PC-9 (cell line): ENCODE results near the gene ZNF483. TPM values are rescaled to one million over a fixed set of nuclear protein-coding genes. Genes with fewer than 3 reads are reported as not detected.
"Not testable (repeated sequence)": the region's sequence is repeated elsewhere in the genome, so short reads cannot be mapped to it uniquely, and the experiment has no call there.

Experiments used
- BruUV-seq: library from RNA; stranded (reverse); fragments of 400-500 nt; replicated peaks from 2 replicates; lab custom pipeline; 2021; lab: Mats Ljungman, UMichigan
- CTCF ChIA-PET: fragments of 300-600 bp; sonication (Branson Sonifier 250); formaldehyde crosslinking; loops from one replicate; lab custom pipeline; 2022; ENCODE audit warnings: antibody characterized with exemption; lab: Charles Lee
- POLR2A ChIA-PET: fragments of 300-600 bp; sonication (Branson Sonifier 250); formaldehyde crosslinking; loops from one replicate; lab custom pipeline; 2022; ENCODE audit warnings: antibody characterized with exemption; ENCODE audit not compliant: unreplicated experiment; lab: Charles Lee
- DNase-seq, 2 experiments: peaks; one replicate each; pipeline versions ENCODE4 v3.0.0 to v3.0.0-alpha.2; 2015 to 2022; ENCODE audit warnings: mixed read lengths in 1 of 2
- H2AFZ ChIP-seq: fragments of 200-600 bp; sonication (generic); 2 replicates; pipeline ENCODE4 v1.8.1; 2017; ENCODE audit warnings: antibody characterized with exemption
- H3F3A ChIP-seq: fragments of 200-600 bp; sonication (generic); 2 replicates; pipeline ENCODE4 v1.8.1; 2017; ENCODE audit warnings: antibody characterized with exemption, mild to moderate bottlenecking, low read depth; ENCODE audit not compliant: insufficient read depth
- H3K27ac ChIP-seq: fragments of 200-600 bp; sonication (generic); 2 replicates; pipeline ENCODE4 v1.6.1; 2016; ENCODE audit warnings: mixed run types
- H3K27me3 ChIP-seq: fragments of 200-600 bp; sonication (generic); 2 replicates; pipeline ENCODE4 v1.6.1; 2016; ENCODE audit warnings: low read depth, mixed run types; ENCODE audit not compliant: insufficient read depth
- H3K36me3 ChIP-seq: fragments of 200-600 bp; sonication (generic); 2 replicates; pipeline ENCODE4 v1.6.1; 2016; ENCODE audit warnings: low read depth, mixed run types
- H3K4me1 ChIP-seq: fragments of 200-600 bp; sonication (generic); replicated peaks from 2 replicates; pipeline ENCODE4 v1.6.1; 2016; ENCODE audit warnings: mixed run types; ENCODE audit not compliant: insufficient read depth
- H3K4me2 ChIP-seq: fragments of 200-600 bp; sonication (generic); 2 replicates; pipeline ENCODE4 v1.6.1; 2017; ENCODE audit warnings: mixed run types
- H3K4me3 ChIP-seq: fragments of 200-600 bp; sonication (generic); 2 replicates; pipeline ENCODE4 v1.6.1; 2016; ENCODE audit warnings: mixed run types
- H3K79me2 ChIP-seq: fragments of 200-600 bp; sonication (generic); 2 replicates; pipeline ENCODE4 v1.6.1; 2017; ENCODE audit warnings: low read depth, mixed run types
- H3K9me2 ChIP-seq: fragments of 200-600 bp; sonication (generic); 2 replicates; pipeline ENCODE4 v1.8.1; 2017; ENCODE audit warnings: mild to moderate bottlenecking; ENCODE audit not compliant: insufficient read depth
- H3K9me3 ChIP-seq: fragments of 200-600 bp; sonication (generic); 2 replicates; pipeline ENCODE4 v1.8.1; 2016; ENCODE audit warnings: low read depth; ENCODE audit not compliant: insufficient read depth
- H4K20me1 ChIP-seq: fragments of 200-600 bp; sonication (generic); 2 replicates; pipeline ENCODE4 v1.8.1; 2017; ENCODE audit not compliant: insufficient read depth
- EZH2 ChIP-seq: fragments of 200-600 bp; sonication (generic); IDR thresholded peaks from 2 replicates; pipeline ENCODE4 v1.8.0; 2017; ENCODE audit warnings: antibody characterized with exemption, low read depth
- intact Hi-C: fragments of 100-400 bp; cut with micrococcal nuclease; formaldehyde crosslinking; loops from one replicate; pipeline ENCODE4 v1.10.0; 2022; ENCODE audit not compliant: unreplicated experiment
- total RNA-seq: library from RNA; stranded (reverse); gene quantifications from 2 replicates; pipeline ENCODE4 v1.2.3, GENCODE V29; 2021
- TF ChIP-seq, protein P1 (sequence below): fragments of 200-600 bp; sonication (generic); conservative IDR thresholded peaks from 2 replicates; pipeline ENCODE4 v1.6.1; 2017; ENCODE audit warnings: mixed run types, antibody characterized with exemption, mild to moderate bottlenecking, moderate library complexity

ZNF483 gene
- total RNA-seq, 1 experiment from 2014 or later, result 7.3 TPM

GRCh38 chr9:111501005-111501562, 23.9 kb upstream of the ZNF483 start:
- H3K9me3 ChIP-seq, result no peaks in the 10 kb centered on the region
- no TSS peak for BruUV-seq
- H2AFZ ChIP-seq, result no peak overlapping the region
- H3K9me2 ChIP-seq, result no peaks in the 10 kb centered on the region
- TF ChIP-seq, protein P1, sequence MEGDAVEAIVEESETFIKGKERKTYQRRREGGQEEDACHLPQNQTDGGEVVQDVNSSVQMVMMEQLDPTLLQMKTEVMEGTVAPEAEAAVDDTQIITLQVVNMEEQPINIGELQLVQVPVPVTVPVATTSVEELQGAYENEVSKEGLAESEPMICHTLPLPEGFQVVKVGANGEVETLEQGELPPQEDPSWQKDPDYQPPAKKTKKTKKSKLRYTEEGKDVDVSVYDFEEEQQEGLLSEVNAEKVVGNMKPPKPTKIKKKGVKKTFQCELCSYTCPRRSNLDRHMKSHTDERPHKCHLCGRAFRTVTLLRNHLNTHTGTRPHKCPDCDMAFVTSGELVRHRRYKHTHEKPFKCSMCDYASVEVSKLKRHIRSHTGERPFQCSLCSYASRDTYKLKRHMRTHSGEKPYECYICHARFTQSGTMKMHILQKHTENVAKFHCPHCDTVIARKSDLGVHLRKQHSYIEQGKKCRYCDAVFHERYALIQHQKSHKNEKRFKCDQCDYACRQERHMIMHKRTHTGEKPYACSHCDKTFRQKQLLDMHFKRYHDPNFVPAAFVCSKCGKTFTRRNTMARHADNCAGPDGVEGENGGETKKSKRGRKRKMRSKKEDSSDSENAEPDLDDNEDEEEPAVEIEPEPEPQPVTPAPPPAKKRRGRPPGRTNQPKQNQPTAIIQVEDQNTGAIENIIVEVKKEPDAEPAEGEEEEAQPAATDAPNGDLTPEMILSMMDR, result no peak
- no peak for TF ChIP-seq EZH2
- intact Hi-C loops, result no loop called here
- H4K20me1 ChIP-seq, result no peaks in the 10 kb centered on the region
- ChIA-PET CTCF (no interaction called here), POLR2A (interaction anchor here (0.6 kb wide), 1 partner anchor 541 kb away, joined by 4 read pairs; no protein-coding TSS in a partner anchor)
- H3K4me1 ChIP-seq, result no peaks in the 10 kb centered on the region
- H3F3A ChIP-seq, result no peaks in the 10 kb centered on the region
- no peaks in the 10 kb centered on the region for H3K27me3 ChIP-seq
- no peak overlapping the region for H3K4me2 ChIP-seq
- H3K79me2 ChIP-seq, result no peaks in the 10 kb centered on the region
- DNase-seq, result no peak
- H3K27ac ChIP-seq, result no peak overlapping the region
- no peak overlapping the region for H3K4me3 ChIP-seq
- H3K36me3 ChIP-seq, result no peaks in the 10 kb centered on the region

- ChIA-PET CTCF (no interaction called here), POLR2A (no interaction called here)
- DNase-seq, result no peak
- Histone ChIP-seq H3K4me1 (no peaks in the 10 kb centered on the region), H3K79me2 (no peaks in the 10 kb centered on the region), H3K27ac (no peak overlapping the region), H3K9me2 (no peaks in the 10 kb centered on the region), H2AFZ (no peak overlapping the region), H3K9me3 (no peaks in the 10 kb centered on the region), H3F3A (no peaks in the 10 kb centered on the region), H3K4me2 (no peak overlapping the region), H3K36me3 (no peaks in the 10 kb centered on the region), H3K4me3 (no peak overlapping the region), H4K20me1 (no peaks in the 10 kb centered on the region), H3K27me3 (no peaks in the 10 kb centered on the region)
- no peak for TF ChIP-seq EZH2
- TF ChIP-seq, protein P1, result no peak
- no TSS peak for BruUV-seq
- intact Hi-C loops, result no loop called here
Measured at GRCh38 chr9:111501648-111502047, 23.3 kb upstream of the ZNF483 start.

DNA sequence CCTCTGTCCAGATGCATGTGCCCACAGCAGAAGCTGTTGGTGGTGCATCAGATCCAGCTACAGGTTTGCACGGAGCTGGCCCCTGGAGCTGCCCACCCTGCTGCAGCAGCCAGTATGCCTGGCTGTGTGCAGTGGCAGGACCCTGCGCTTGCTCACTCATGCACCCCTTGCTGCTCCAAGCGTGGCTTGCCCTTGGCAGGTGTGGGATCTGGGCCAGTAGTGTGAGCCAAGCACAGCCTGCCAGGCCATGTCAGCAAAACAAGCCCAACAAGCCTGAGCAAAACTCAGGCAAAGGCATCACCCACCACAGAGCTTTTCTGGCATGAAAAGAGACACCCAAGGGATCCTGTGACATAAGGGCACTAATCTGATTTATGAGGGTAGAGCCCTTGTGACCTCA, 22.5 kb upstream of the ZNF483 start:
- no peak overlapping the region for H2AFZ ChIP-seq
- DNase-seq, result no peak
- no TSS peak for BruUV-seq
- H3K4me2 ChIP-seq, result no peak overlapping the region
- H3F3A ChIP-seq, result no peaks in the 10 kb centered on the region
- no peaks in the 10 kb centered on the region for H3K4me1 ChIP-seq
- intact Hi-C loops, result no loop called here
- TF ChIP-seq, protein P1, result no peak
- TF ChIP-seq EZH2, result no peak
- no peaks in the 10 kb centered on the region for H3K36me3 ChIP-seq
- H3K27ac ChIP-seq, result no peak overlapping the region
- ChIA-PET CTCF (interaction anchor here (0.6 kb wide), 1 partner anchor 300 kb away, joined by 4 read pairs; no protein-coding TSS in a partner anchor), POLR2A (no interaction called here)
- H3K9me2 ChIP-seq, result no peaks in the 10 kb centered on the region
- no peaks in the 10 kb centered on the region for H3K27me3 ChIP-seq
- no peaks in the 10 kb centered on the region for H3K9me3 ChIP-seq
- no peak overlapping the region for H3K4me3 ChIP-seq
- H3K79me2 ChIP-seq, result no peaks in the 10 kb centered on the region
- no peaks in the 10 kb centered on the region for H4K20me1 ChIP-seq

DNA sequence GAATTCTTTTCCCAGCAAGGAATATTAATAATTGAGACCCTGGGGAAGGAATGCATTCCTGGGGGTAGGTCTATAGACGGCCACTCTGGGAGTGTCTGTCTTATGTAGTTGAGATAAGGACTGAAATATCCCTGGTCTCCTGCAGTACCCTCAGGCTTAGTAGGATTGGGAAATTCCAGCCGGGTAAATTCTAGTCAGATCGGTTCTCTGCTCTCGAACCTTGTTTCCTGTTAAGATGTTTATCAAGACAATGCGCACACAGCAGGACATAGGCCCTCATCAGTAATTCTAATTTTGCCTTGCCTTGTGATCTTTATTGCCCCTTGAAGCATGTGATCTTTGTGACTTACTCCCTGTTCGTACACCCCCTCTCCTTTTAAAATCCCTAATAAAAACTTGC, 13.4 kb upstream of the ZNF483 start:
- H3K9me3 ChIP-seq, result not testable (repeated sequence)

More for the DNA sequence above, 13.4 kb upstream of the ZNF483 start:
- H2AFZ ChIP-seq, H3K4me1 ChIP-seq, CTCF ChIA-PET, H3K27me3 ChIP-seq, BruUV-seq, H3K4me3 ChIP-seq, H4K20me1 ChIP-seq, POLR2A ChIA-PET, DNase-seq, H3K9me2 ChIP-seq, H3K36me3 ChIP-seq, H3F3A ChIP-seq, H3K79me2 ChIP-seq, intact Hi-C loops, H3K27ac ChIP-seq, H3K4me2 ChIP-seq: not testable (repeated sequence)
